ENCODE measurements around the gene NDUFB10.

NDUFB10 gene

DNA sequence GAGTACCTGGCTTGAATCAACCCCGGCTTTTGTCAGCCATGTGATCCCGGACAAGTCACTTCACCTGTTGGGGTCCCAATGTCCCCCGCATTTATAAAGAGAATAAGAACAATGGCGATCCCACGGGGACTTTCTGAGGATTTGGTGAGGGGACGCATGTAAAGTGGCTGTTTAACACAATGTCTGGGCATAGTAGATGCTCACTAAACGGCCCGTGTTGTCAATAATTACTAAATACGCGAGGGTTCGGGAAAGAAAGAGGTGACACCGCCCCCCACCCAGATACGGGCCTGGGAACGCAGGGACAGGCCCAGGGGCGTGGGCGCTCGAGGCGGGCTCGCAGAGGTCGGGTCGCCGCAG, 32.2 kb downstream of the NDUFB10 start:
- H3K9me3 ChIP-seq (ENCODE audit: control insufficient read depth, insufficient read depth, low read length): no peaks in the 10 kb centered on the region
- H3K4me1 ChIP-seq (ENCODE audit: control insufficient read depth, insufficient read depth, low read length): peaks cover 22% of the 10 kb centered on the region
- peak overlapping the region; percentile 56 for H3K4me3 ChIP-seq (ENCODE audit: low read depth, low read length)
- H3K27me3 ChIP-seq (ENCODE audit: control insufficient read depth, insufficient read depth, low read length): peaks cover 26% of the 10 kb centered on the region
- peaks cover 6% of the 10 kb centered on the region; the same call in 1 of the 2 replicates for H3K36me3 ChIP-seq (ENCODE audit: control insufficient read depth, insufficient read depth, low read length)
- no peak overlapping the region for H3K9ac ChIP-seq (ENCODE audit: low read depth, low read length)
- no peak overlapping the region for H3K27ac ChIP-seq (ENCODE audit: low read depth, low read length)

DNA sequence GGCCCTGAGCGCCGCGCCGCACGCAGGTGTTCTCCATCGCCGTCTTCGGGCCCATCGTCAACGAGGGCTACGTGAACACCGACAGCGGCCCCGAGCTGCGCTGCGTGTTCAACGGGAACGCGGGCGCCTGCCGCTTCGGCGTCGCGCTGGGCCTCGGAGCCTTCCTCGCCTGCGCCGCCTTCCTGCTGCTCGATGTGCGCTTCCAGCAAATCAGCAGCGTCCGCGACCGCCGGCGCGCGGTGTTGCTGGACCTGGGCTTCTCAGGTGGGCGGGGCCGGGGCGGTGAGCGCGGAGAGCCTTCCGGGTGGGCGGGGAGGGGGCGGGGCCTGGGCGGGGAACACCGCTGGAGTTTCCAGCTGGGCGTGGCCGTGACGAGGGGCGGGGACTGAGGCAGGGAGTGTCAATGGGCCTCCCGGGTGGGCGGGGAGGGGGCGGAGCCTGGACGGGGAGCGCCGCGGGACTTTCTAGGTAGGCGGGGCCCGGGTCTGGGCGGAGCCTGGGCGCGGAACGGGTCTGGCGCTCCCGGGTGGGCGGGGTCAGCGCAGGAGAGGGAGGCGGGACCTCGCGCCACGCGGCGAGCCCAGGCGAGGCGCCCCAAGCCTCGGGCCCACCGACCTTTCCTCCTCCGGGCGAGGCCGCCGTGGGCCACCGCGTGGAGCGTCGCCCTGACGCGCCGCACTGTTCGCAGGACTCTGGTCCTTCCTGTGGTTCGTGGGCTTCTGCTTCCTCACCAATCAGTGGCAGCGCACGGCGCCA, 32.8 kb downstream of the NDUFB10 start:
- Histone ChIP-seq H3K9ac (ENCODE audit: low read depth, low read length) (peak overlapping the region; percentile 86; the same call in 1 of the 2 replicates), H3K9me3 (ENCODE audit: control insufficient read depth, insufficient read depth, low read length) (no peaks in the 10 kb centered on the region), H3K4me1 (ENCODE audit: control insufficient read depth, insufficient read depth, low read length) (peaks cover 22% of the 10 kb centered on the region), H3K36me3 (ENCODE audit: control insufficient read depth, insufficient read depth, low read length) (peaks cover 6% of the 10 kb centered on the region), H3K4me3 (ENCODE audit: low read depth, low read length) (peak overlapping the region; percentile 68), H3K27ac (ENCODE audit: low read depth, low read length) (no peak overlapping the region), H3K27me3 (ENCODE audit: control insufficient read depth, insufficient read depth, low read length) (peaks cover 26% of the 10 kb centered on the region)

DNA sequence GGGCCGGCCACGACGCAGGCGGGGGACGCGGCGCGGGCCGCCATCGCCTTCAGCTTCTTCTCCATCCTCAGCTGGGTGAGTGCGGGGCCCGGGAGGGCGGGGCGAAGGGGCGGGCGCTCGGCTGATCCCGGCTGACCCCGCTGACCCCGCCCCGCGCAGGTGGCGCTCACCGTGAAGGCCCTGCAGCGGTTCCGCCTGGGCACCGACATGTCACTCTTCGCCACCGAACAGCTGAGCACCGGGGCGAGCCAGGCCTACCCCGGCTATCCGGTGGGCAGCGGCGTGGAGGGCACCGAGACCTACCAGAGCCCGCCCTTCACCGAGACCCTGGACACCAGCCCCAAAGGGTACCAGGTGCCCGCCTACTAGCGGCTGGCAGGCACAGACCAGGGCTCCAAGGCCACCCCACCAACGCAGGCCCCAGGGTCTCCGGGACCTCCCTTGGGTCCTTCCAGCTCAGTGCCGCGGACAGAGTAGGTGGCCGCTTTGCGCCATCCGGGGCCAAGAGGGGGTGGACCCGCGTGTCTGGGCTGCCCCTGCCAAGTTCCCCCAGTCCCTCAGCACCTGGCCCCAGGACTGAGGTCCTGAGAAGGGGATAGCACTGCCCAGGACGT, 33.5 kb downstream of the NDUFB10 start:
- H3K4me1 ChIP-seq (ENCODE audit: control insufficient read depth, insufficient read depth, low read length): peaks cover 22% of the 10 kb centered on the region
- peaks cover 26% of the 10 kb centered on the region for H3K27me3 ChIP-seq (ENCODE audit: control insufficient read depth, insufficient read depth, low read length)
- H3K9ac ChIP-seq (ENCODE audit: low read depth, low read length): peak overlapping the region; percentile 86; the same call in 1 of the 2 replicates
- no peaks in the 10 kb centered on the region for H3K9me3 ChIP-seq (ENCODE audit: control insufficient read depth, insufficient read depth, low read length)
- peaks cover 13% of the 10 kb centered on the region for H3K36me3 ChIP-seq (ENCODE audit: control insufficient read depth, insufficient read depth, low read length)
- H3K27ac ChIP-seq (ENCODE audit: low read depth, low read length): no peak overlapping the region
- H3K4me3 ChIP-seq (ENCODE audit: low read depth, low read length): peak overlapping the region; percentile 68; the same call in 1 of the 2 replicates

- H3K36me3 ChIP-seq (ENCODE audit: control insufficient read depth, insufficient read depth, low read length): peaks cover 21% of the 10 kb centered on the region
- H3K27me3 ChIP-seq (ENCODE audit: control insufficient read depth, insufficient read depth, low read length): peaks cover 22% of the 10 kb centered on the region
- H3K4me1 ChIP-seq (ENCODE audit: control insufficient read depth, insufficient read depth, low read length): peaks cover 19% of the 10 kb centered on the region
- no peaks in the 10 kb centered on the region for H3K9me3 ChIP-seq (ENCODE audit: control insufficient read depth, insufficient read depth, low read length)
- H3K27ac ChIP-seq (ENCODE audit: low read depth, low read length): no peak overlapping the region
- no peak overlapping the region for H3K4me3 ChIP-seq (ENCODE audit: low read depth, low read length)
- H3K9ac ChIP-seq (ENCODE audit: low read depth, low read length): no peak overlapping the region
These were observed 34.4 kb downstream of the NDUFB10 start for GRCh38 chr16:1993731-1994131.

DNA sequence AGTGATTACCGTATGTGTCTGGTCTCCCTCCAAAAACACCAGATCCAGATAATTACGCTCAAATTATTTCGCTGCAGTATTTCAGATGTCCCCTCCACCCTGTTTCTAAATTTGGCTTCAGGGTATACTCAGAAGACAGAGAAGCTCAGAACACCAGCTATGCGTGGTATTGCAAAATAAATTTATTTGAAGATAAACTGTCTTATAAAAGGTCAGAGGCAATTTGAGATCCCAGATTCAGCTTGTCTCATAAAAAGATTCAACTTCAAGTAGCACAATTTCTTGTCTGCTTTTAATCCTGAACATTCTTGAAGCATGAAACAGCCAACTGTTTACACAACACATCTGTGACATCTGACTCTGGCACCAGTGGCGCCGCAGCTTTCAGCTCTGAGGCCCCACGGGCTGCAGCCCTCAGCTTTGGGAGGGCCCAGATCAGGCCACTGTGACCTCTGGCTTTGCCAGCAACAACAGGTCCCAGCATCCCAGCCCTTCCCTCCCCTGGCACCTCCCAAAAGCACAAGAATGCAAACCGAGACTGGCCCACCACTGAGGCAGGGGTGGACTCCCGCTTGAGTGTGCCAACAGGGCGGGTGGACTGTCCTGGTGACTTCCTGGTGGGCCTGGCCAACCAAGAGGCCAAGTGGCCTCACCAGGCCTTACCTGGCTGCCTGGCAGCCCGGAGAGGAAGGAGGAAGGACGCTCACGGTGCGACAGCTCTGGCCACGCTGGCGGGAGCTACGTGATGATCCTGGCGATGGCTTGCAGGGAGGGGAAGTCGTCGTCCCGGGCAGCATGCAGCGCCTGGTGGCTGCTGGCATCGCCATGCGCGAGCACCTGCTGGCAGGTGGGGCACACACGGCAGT, 38.4 kb downstream of the NDUFB10 start:
- Histone ChIP-seq H3K9me3 (ENCODE audit: control insufficient read depth, insufficient read depth, low read length) (no peaks in the 10 kb centered on the region), H3K9ac (ENCODE audit: low read depth, low read length) (no peak overlapping the region), H3K27ac (ENCODE audit: low read depth, low read length) (no peak overlapping the region), H3K36me3 (ENCODE audit: control insufficient read depth, insufficient read depth, low read length) (peaks cover 60% of the 10 kb centered on the region), H3K27me3 (ENCODE audit: control insufficient read depth, insufficient read depth, low read length) (no peaks in the 10 kb centered on the region), H3K4me3 (ENCODE audit: low read depth, low read length) (no peak overlapping the region), H3K4me1 (ENCODE audit: control insufficient read depth, insufficient read depth, low read length) (no peaks in the 10 kb centered on the region)

- H3K4me3 ChIP-seq (ENCODE audit: low read depth, low read length): no peak overlapping the region
- H3K36me3 ChIP-seq (ENCODE audit: control insufficient read depth, insufficient read depth, low read length): peaks cover 67% of the 10 kb centered on the region
- H3K27me3 ChIP-seq (ENCODE audit: control insufficient read depth, insufficient read depth, low read length): no peaks in the 10 kb centered on the region
- H3K27ac ChIP-seq (ENCODE audit: low read depth, low read length): no peak overlapping the region
- no peaks in the 10 kb centered on the region for H3K4me1 ChIP-seq (ENCODE audit: control insufficient read depth, insufficient read depth, low read length)
- H3K9ac ChIP-seq (ENCODE audit: low read depth, low read length): no peak overlapping the region
- no peaks in the 10 kb centered on the region for H3K9me3 ChIP-seq (ENCODE audit: control insufficient read depth, insufficient read depth, low read length)
These were observed 39.1 kb downstream of the NDUFB10 start for GRCh38 chr16:1998360-1998835.

DNA sequence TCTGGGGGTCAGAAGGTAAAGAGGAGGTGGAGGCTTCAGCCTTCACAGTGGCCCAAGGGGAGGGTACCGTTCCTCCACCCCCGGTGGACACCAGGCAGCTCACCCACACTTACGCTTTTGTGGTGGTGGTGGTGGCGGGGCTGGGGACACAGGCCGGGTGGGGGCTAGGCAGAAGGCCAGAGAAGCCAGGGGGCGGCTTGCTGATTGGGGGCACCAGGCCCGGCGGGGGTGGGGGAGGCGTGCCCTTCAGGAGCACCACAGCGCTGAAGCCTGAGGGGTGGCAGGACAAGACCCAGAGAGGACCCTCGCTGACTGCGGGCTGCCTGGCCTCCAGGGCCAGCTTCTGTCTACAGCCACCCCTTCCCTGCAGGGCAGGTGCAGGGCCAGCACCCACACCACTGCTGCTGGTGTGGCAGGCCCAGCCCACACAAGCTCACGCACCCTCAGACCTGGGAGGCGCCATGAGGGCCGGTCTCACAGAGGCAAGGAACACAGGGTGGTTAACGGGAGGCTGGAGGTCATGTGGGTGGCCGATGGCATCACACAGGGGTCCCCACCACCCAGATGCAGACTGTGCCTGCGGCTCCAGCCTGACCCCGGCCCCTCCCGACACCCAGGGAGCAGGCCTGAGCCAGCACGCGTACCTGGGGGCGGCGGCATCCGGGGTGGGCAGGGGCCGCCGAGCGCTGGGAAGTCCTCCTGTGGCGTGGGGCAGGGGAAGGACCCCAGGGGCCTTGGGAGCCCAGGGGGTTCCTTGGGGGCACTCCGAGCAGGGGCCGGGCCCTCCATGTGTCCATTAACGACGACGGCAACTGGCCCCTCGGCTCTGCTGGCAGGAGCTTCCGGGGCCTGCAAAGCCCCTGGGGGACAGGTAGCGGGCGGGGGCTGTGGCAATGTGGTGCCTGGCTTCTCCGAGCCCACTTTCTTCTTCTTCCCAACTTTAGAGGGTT, 39.8 kb downstream of the NDUFB10 start:
- H3K27me3 ChIP-seq (ENCODE audit: control insufficient read depth, insufficient read depth, low read length): no peaks in the 10 kb centered on the region
- H3K4me1 ChIP-seq (ENCODE audit: control insufficient read depth, insufficient read depth, low read length): peaks cover 1% of the 10 kb centered on the region; the same call in 1 of the 2 replicates
- H3K27ac ChIP-seq (ENCODE audit: low read depth, low read length): no peak overlapping the region
- peaks cover 68% of the 10 kb centered on the region for H3K36me3 ChIP-seq (ENCODE audit: control insufficient read depth, insufficient read depth, low read length)
- no peaks in the 10 kb centered on the region for H3K9me3 ChIP-seq (ENCODE audit: control insufficient read depth, insufficient read depth, low read length)
- no peak overlapping the region for H3K4me3 ChIP-seq (ENCODE audit: low read depth, low read length)
- no peak overlapping the region for H3K9ac ChIP-seq (ENCODE audit: low read depth, low read length)

GRCh38 chr16:1999866-2000514, 40.7 kb downstream of the NDUFB10 start:
- no peak overlapping the region for H3K9ac ChIP-seq (ENCODE audit: low read depth, low read length)
- no peaks in the 10 kb centered on the region for H3K9me3 ChIP-seq (ENCODE audit: control insufficient read depth, insufficient read depth, low read length)
- H3K27me3 ChIP-seq (ENCODE audit: control insufficient read depth, insufficient read depth, low read length): no peaks in the 10 kb centered on the region
- H3K4me3 ChIP-seq (ENCODE audit: low read depth, low read length): no peak overlapping the region
- H3K27ac ChIP-seq (ENCODE audit: low read depth, low read length): no peak overlapping the region
- H3K36me3 ChIP-seq (ENCODE audit: control insufficient read depth, insufficient read depth, low read length): peaks cover 68% of the 10 kb centered on the region
- H3K4me1 ChIP-seq (ENCODE audit: control insufficient read depth, insufficient read depth, low read length): peaks cover 8% of the 10 kb centered on the region; the same call in 1 of the 2 replicates

DNA sequence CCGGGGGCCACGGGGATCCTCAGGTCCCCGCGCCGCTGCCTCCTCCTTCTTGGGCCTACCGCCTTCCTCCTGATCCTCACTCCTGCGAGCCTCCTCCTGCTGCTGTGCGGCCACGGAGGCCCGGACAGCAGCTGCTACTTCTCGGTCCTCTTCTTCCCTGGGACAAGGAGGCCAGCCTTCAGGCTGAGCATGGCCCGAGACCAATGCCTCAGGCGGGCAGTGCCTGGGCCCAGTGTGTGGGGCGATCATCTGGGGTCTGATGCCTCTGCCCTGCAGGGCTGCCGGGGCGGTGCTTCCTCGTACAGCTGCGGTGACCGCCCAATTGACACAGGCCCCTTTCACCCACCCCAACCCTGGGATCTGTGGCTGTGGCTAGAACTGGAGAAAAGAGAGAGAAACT, 41.7 kb downstream of the NDUFB10 start:
- H3K9me3 ChIP-seq (ENCODE audit: control insufficient read depth, insufficient read depth, low read length): no peaks in the 10 kb centered on the region
- H3K9ac ChIP-seq (ENCODE audit: low read depth, low read length): no peak overlapping the region
- H3K36me3 ChIP-seq (ENCODE audit: control insufficient read depth, insufficient read depth, low read length): peaks cover 68% of the 10 kb centered on the region
- H3K4me1 ChIP-seq (ENCODE audit: control insufficient read depth, insufficient read depth, low read length): peaks cover 8% of the 10 kb centered on the region; the same call in 1 of the 2 replicates
- no peak overlapping the region for H3K27ac ChIP-seq (ENCODE audit: low read depth, low read length)
- no peak overlapping the region for H3K4me3 ChIP-seq (ENCODE audit: low read depth, low read length)
- no peaks in the 10 kb centered on the region for H3K27me3 ChIP-seq (ENCODE audit: control insufficient read depth, insufficient read depth, low read length)
